GM12878 (cell line): ENCODE measurements around the gene CNTN4. TPM values are rescaled to one million over a fixed set of nuclear protein-coding genes. Genes with fewer than 3 reads are reported as not detected.

Experiments
- ATAC-seq: fragments of 200-7000 bp; cut with Tn5 transposase; 3 replicates; pipeline ENCODE4 v1.9.1; 2020; ENCODE audit warnings: mild to moderate bottlenecking, moderate library complexity
- BruUV-seq: library from RNA; stranded (reverse); fragments of 400-500 nt; replicated peaks from 2 replicates; lab custom pipeline; 2021; lab: Mats Ljungman, UMichigan
- CTCF ChIA-PET: fragments of 300-600 bp; sonication (Branson Sonifier 250); formaldehyde crosslinking; extraction: SDS; loops from one replicate; lab custom pipeline; 2021; ENCODE audit warnings: inconsistent platforms; lab: Yijun Ruan, JAX
- POLR2A ChIA-PET: fragments of 350-600 bp; formaldehyde crosslinking; extraction: SDS; loops from one replicate; lab custom pipeline; 2021; ENCODE audit warnings: inconsistent platforms; lab: Charles Lee
- RAD21 ChIA-PET: fragments of 300-600 bp; sonication (Branson Sonifier 250); formaldehyde crosslinking; loops from one replicate; lab custom pipeline; 2023; ENCODE audit warnings: antibody characterized with exemption; ENCODE audit not compliant: unreplicated experiment; lab: Charles Lee
- SMC1A ChIA-PET: fragments of 300-600 bp; sonication (Branson Sonifier 250); formaldehyde crosslinking; loops from one replicate; lab custom pipeline; 2023; ENCODE audit not compliant: unreplicated experiment, uncharacterized antibody; lab: Charles Lee
- DNase-seq: peaks from one replicate; pipeline ENCODE4 v3.0.0-alpha.2; 2011; ENCODE audit warnings: low read depth, low spot score
- FAIRE-seq: peaks from 3 replicates; lab custom pipeline; 2011; peaks lifted over from hg19 to GRCh38; lab: Jason Lieb, UNC
- H2AFZ ChIP-seq: 2 replicates; pipeline ENCODE4 v1.6.0; 2011; ENCODE audit warnings: low read depth, low read length, control low read depth; ENCODE audit not compliant: control insufficient read depth
- H3K27ac ChIP-seq: 2 replicates; pipeline ENCODE4 v1.5.1; 2011; ENCODE audit warnings: control low read depth; ENCODE audit not compliant: control insufficient read depth, insufficient read depth
- H3K27me3 ChIP-seq, 2 experiments: replicated peaks in 1 of 2; 2 replicates each; pipeline versions ENCODE4 v1.6.0 to v1.6.1; 2011; ENCODE audit warnings: low read length in 1 of 2; ENCODE audit not compliant: control insufficient read depth in 2 of 2, insufficient read depth in 2 of 2
- H3K36me3 ChIP-seq, 2 experiments: 2 replicates each; pipeline ENCODE4 v1.5.1; 2011; ENCODE audit warnings: low read length in 1 of 2; ENCODE audit not compliant: control insufficient read depth in 2 of 2, insufficient read depth in 2 of 2
- H3K4me1 ChIP-seq: 2 replicates; pipeline ENCODE4 v1.6.1; 2011; ENCODE audit warnings: mild to moderate bottlenecking, low read length, moderate library complexity, mixed read lengths; ENCODE audit not compliant: control insufficient read depth, insufficient read depth
- H3K4me2 ChIP-seq: 2 replicates; pipeline ENCODE4 v1.6.0; 2011; ENCODE audit warnings: control low read depth; ENCODE audit not compliant: control insufficient read depth, insufficient read depth
- H3K4me3 ChIP-seq: fragments of 200-600 bp; sonication (generic); 2 replicates; pipeline ENCODE4 v1.5.1; 2016
- H3K79me2 ChIP-seq: 2 replicates; pipeline ENCODE4 v1.6.0; 2011; ENCODE audit warnings: low read length; ENCODE audit not compliant: control insufficient read depth, insufficient read depth
- H3K9ac ChIP-seq: 2 replicates; pipeline ENCODE4 v1.8.0; 2011; ENCODE audit warnings: low read length, control low read depth, mixed read lengths; ENCODE audit not compliant: control insufficient read depth, insufficient read depth
- H3K9me3 ChIP-seq: replicated peaks from 3 replicates; pipeline ENCODE4 v1.5.1; 2011; ENCODE audit warnings: mild to moderate bottlenecking, low read length; ENCODE audit not compliant: control insufficient read depth, insufficient read depth
- H4K20me1 ChIP-seq: 2 replicates; pipeline ENCODE4 v1.6.0; 2011; ENCODE audit not compliant: control insufficient read depth, insufficient read depth
- BACH1 ChIP-seq: fragments of 450-650 bp; IDR thresholded peaks from 2 replicates; pipeline ENCODE4 v1.6.1; 2017; ENCODE audit warnings: mild to moderate bottlenecking, borderline replicate concordance
- CBFB ChIP-seq: IDR thresholded peaks from 2 replicates; pipeline ENCODE4 v1.6.1; 2016; ENCODE audit warnings: antibody characterized with exemption, low read depth
- CBX3 ChIP-seq: fragments of 200-600 bp; sonication (generic); IDR thresholded peaks from 2 replicates; pipeline ENCODE4 v1.6.1; 2016; ENCODE audit warnings: low read depth, borderline replicate concordance
- CHD1 ChIP-seq: IDR thresholded peaks from 2 replicates; pipeline ENCODE4 v1.6.1; 2012; ENCODE audit warnings: low read depth, low read length, improper control_type of control experiment
- CHD2 ChIP-seq: IDR thresholded peaks from 2 replicates; pipeline ENCODE4 v1.6.1; 2011; ENCODE audit warnings: low read depth, low read length, improper control_type of control experiment, borderline replicate concordance
- CREB1 ChIP-seq: IDR thresholded peaks from 2 replicates; pipeline ENCODE4 v1.6.1; 2012; ENCODE audit warnings: low read depth, mild to moderate bottlenecking, inconsistent platforms
- CTCF ChIP-seq, 3 experiments: IDR thresholded peaks in 2 of 3; conservative IDR thresholded peaks in 1 of 3; 2 replicates each; pipeline ENCODE4 v1.5.1; 2011; ENCODE audit warnings: low read depth in 3 of 3, low read length in 3 of 3, mild to moderate bottlenecking in 3 of 3, control low read depth in 2 of 3, moderate library complexity in 2 of 3, inconsistent platforms in 1 of 3, mixed read lengths in 1 of 3; ENCODE audit not compliant: control insufficient read depth in 2 of 3, insufficient read depth in 1 of 3; ENCODE audit errors: extremely low read depth in 1 of 3
- FOS ChIP-seq: IDR thresholded peaks from 3 replicates; pipeline ENCODE4 v1.6.1; 2011; ENCODE audit warnings: borderline replicate concordance; ENCODE audit not compliant: insufficient read length; ENCODE audit errors: extremely low read depth
- HDAC2 ChIP-seq: fragments of 200-600 bp; sonication (generic); IDR thresholded peaks from 2 replicates; pipeline ENCODE4 v1.6.1; 2017
- HDGF ChIP-seq: fragments of 450-650 bp; IDR thresholded peaks from 2 replicates; pipeline ENCODE4 v1.6.1; 2016; ENCODE audit warnings: antibody characterized with exemption
- IKZF1 ChIP-seq: fragments of 450-650 bp; conservative IDR thresholded peaks from 2 replicates; pipeline ENCODE4 v1.6.1; 2017; ENCODE audit warnings: antibody characterized with exemption, mild to moderate bottlenecking
- NBN ChIP-seq: fragments of 450-650 bp; IDR thresholded peaks from 2 replicates; pipeline ENCODE4 v1.6.1; 2016
- NFIC ChIP-seq: IDR thresholded peaks from 2 replicates; pipeline ENCODE4 v1.6.1; 2012; ENCODE audit warnings: low read depth, mild to moderate bottlenecking, inconsistent platforms, low read length, moderate library complexity
- NFXL1 ChIP-seq: fragments of 450-650 bp; IDR thresholded peaks from 2 replicates; pipeline ENCODE4 v1.6.1; 2017; ENCODE audit warnings: antibody characterized with exemption, mild to moderate bottlenecking, borderline replicate concordance
- RBBP5 ChIP-seq: fragments of 200-600 bp; sonication (generic); conservative IDR thresholded peaks from 2 replicates; pipeline ENCODE4 v1.6.1; 2016
- RELA ChIP-seq: fragments of 450-650 bp; IDR thresholded peaks from 2 replicates; pipeline ENCODE4 v1.8.0; 2014; ENCODE audit warnings: borderline replicate concordance; ENCODE audit not compliant: partially characterized antibody
- SKIL ChIP-seq: fragments of 450-650 bp; IDR thresholded peaks from 2 replicates; pipeline ENCODE4 v1.6.1; 2017; ENCODE audit warnings: mild to moderate bottlenecking, low read depth, inconsistent platforms; ENCODE audit not compliant: poor library complexity, severe bottlenecking
- TCF12 ChIP-seq: IDR thresholded peaks from 2 replicates; pipeline ENCODE4 v1.6.1; 2011; ENCODE audit warnings: low read depth, mild to moderate bottlenecking, low read length
- WRNIP1 ChIP-seq: IDR thresholded peaks from 2 replicates; pipeline ENCODE4 v1.6.1; 2011; ENCODE audit warnings: low read depth, low read length, improper control_type of control experiment, borderline replicate concordance
- ZNF217 ChIP-seq: fragments of 450-650 bp; IDR thresholded peaks from 2 replicates; pipeline ENCODE4 v1.6.1; 2017; ENCODE audit warnings: antibody characterized with exemption, mild to moderate bottlenecking
- ZSCAN29 ChIP-seq: fragments of 450-650 bp; IDR thresholded peaks from 2 replicates; pipeline ENCODE4 v1.6.1; 2017; ENCODE audit warnings: mild to moderate bottlenecking, moderate library complexity
- WGBS: methylation state at CpG from one replicate; pipeline ENCODE4 v1.1.6; 2016; ENCODE audit warnings: low lambda C conversion rate; ENCODE audit not compliant: insufficient replicate concordance, insufficient coverage; ENCODE audit errors: missing lambda C conversion rate; 5-methylcytosine and 5-hydroxymethylcytosine counted together
- in situ Hi-C: fragments of 300-500 bp; cut with MboI; formaldehyde crosslinking; loops from 9 replicates; pipeline ENCODE4 v1.14.3; 2018; ENCODE audit warnings: mixed read lengths
- intact Hi-C: fragments of 100-400 bp; cut with micrococcal nuclease; formaldehyde crosslinking; loops from one replicate; pipeline ENCODE4 v1.14.2; 2022; ENCODE audit not compliant: unreplicated experiment
- polyA plus RNA-seq, 11 experiments: library from polyadenylated mRNA; depleted of rRNA in 4 of 11; unstranded in 6 of 11; stranded (reverse) in 5 of 11; fragments of >200 nt; fragmentation: Nextera tagmentation in 4 of 11; fragmentation: Illumina TruSeq in 1 of 11; extraction: Ambion mirVana in 4 of 11; extraction: Trizol in 1 of 11; gene quantifications; 1 replicate in 1 of 11; 2 replicates in 10 of 11; pipeline versions ENCODE4 v1.2.1 to v1.2.3, GENCODE V29; 2011 to 2016; ENCODE audit warnings: inconsistent platforms in 2 of 11, missing spikeins in 2 of 11, low read depth in 1 of 11
- total RNA-seq, 4 experiments: library from RNA; depleted of rRNA in 3 of 4; stranded (reverse); fragments of >200 nt in 3 of 4; fragmentation: Illumina TruSeq in 1 of 4; extraction: Trizol in 1 of 4; gene quantifications; 2 replicates each; pipeline versions ENCODE4 v1.2.1 to v1.2.3, GENCODE V29; 2013 to 2021

The CNTN4 gene
- total and polyA plus RNA-seq, 10 of the 15 experiments (the other 5 are each of a cell fraction or from before 2014, with no cell fraction given), result 0.05 to 0.43 (median 0.15) TPM; not detected in 1

GRCh38 chr3:2643606-2644005 lies 544.9 kb downstream of the CNTN4 start (continued):
- TF ChIP-seq NFXL1, result no peak
- TF ChIP-seq CHD1, result no peak
- TF ChIP-seq WRNIP1, result no peak

GRCh38 chr3:2645001-2645400 lies 546.3 kb downstream of the CNTN4 start:
- TF ChIP-seq HDGF, result no peak
- no peak for TF ChIP-seq TCF12
- no peak for TF ChIP-seq IKZF1
- TF ChIP-seq CBX3, result no peak
- TF ChIP-seq RBBP5, result no peak
- no peak for TF ChIP-seq NFIC
- TF ChIP-seq SKIL, result no peak
- no peak for TF ChIP-seq CREB1
- TF ChIP-seq CBFB, result no peak
- TF ChIP-seq CTCF (IDR thresholded peaks at IDR 0.05 in 2 of 3, conservative IDR thresholded peaks at IDR 0.05 in 1 of 3; ENCODE audit: control insufficient read depth in 2 of 3, extremely low read depth in 1 of 3, insufficient read depth in 1 of 3, low read depth in 3 of 3, low read length in 3 of 3), result no peak
- no peak for TF ChIP-seq ZSCAN29
- TF ChIP-seq FOS, result no peak
- TF ChIP-seq ZNF217, result no peak
- no peak for TF ChIP-seq BACH1
- no peak for TF ChIP-seq HDAC2
- no peak for TF ChIP-seq RELA
- TF ChIP-seq CHD2, result no peak
- no peak for TF ChIP-seq NBN
- no peak overlapping the region for H3K27ac ChIP-seq
- in situ Hi-C loops, result no loop called here
- H4K20me1 ChIP-seq, result no peaks in the 10 kb centered on the region
- no peak overlapping the region for H3K4me3 ChIP-seq
- no peak overlapping the region for H2AFZ ChIP-seq
- intact Hi-C loops, result no loop called here
- H3K9me3 ChIP-seq, result peaks cover 2% of the 10 kb centered on the region; the same call in 2 of the 3 replicates
- H3K79me2 ChIP-seq, result no peaks in the 10 kb centered on the region
- BruUV-seq, result no TSS peak
- no peak overlapping the region for H3K9ac ChIP-seq
- RAD21 ChIA-PET, result no interaction called here
- no peak for ATAC-seq
- SMC1A ChIA-PET, result no interaction called here
- no peaks in the 10 kb centered on the region for H3K4me1 ChIP-seq
- no peak for FAIRE-seq
- no peak for DNase-seq
- POLR2A ChIA-PET, result no interaction called here
- no peaks in the 10 kb centered on the region for H3K27me3 ChIP-seq
- 31% methylated on average over 2 of the region's 2 CpGs for WGBS
- no peaks in the 10 kb centered on the region for H3K36me3 ChIP-seq
- H3K4me2 ChIP-seq, result no peak overlapping the region
- CTCF ChIA-PET, result no interaction called here
